CD14-positive monocyte (primary cell): Measurements from ENCODE around the gene RILP. TPM values are rescaled to one million over a fixed set of nuclear protein-coding genes. Genes with fewer than 3 reads are reported as not detected.
A peak's percentile ranks its signal among the peaks of the same experiment; 100 is the strongest.

Experiments
- DNase-seq, 3 donors: peaks; one replicate each; pipeline ENCODE4 v3.0.0-alpha.2; 2011 to 2022
- H2AFZ ChIP-seq: 2 replicates; pipeline ENCODE4 v1.6.0; 2012; ENCODE audit warnings: mild to moderate bottlenecking, low read depth, low read length, inconsistent platforms; ENCODE audit not compliant: insufficient read depth, poor library complexity, severe bottlenecking
- H3K27ac ChIP-seq, 2 donors: 1 replicate in 1 of 2; 2 replicates in 1 of 2; pipeline ENCODE4 v1.5.1; 2012 to 2013; ENCODE audit warnings: low read length in 2 of 2, control low read depth in 1 of 2, inconsistent platforms in 1 of 2, low read depth in 1 of 2, mild to moderate bottlenecking in 1 of 2
- H3K27me3 ChIP-seq, 2 donors: one replicate each; pipeline versions ENCODE4 v1.6.0 to v1.6.1; 2011 to 2013; ENCODE audit warnings: low read length in 2 of 2; ENCODE audit not compliant: control insufficient read depth in 2 of 2, insufficient read depth in 2 of 2
- H3K36me3 ChIP-seq, 2 donors: replicated peaks in 1 of 2; 1 replicate in 1 of 2; 2 replicates in 1 of 2; pipeline versions ENCODE4 v1.5.1 to v1.6.1; 2012 to 2013; ENCODE audit warnings: low read length in 2 of 2, control low read depth in 1 of 2, inconsistent platforms in 1 of 2, mild to moderate bottlenecking in 1 of 2; ENCODE audit not compliant: insufficient read depth in 2 of 2, control insufficient read depth in 1 of 2
- H3K4me1 ChIP-seq, 2 donors: 1 replicate in 1 of 2; 2 replicates in 1 of 2; pipeline versions ENCODE4 v1.5.1 to v1.6.1; 2012 to 2013; ENCODE audit warnings: low read length in 2 of 2, control low read depth in 1 of 2, inconsistent platforms in 1 of 2, mild to moderate bottlenecking in 1 of 2, moderate library complexity in 1 of 2; ENCODE audit not compliant: insufficient read depth in 2 of 2, control insufficient read depth in 1 of 2
- H3K4me2 ChIP-seq: replicated peaks from 2 replicates; pipeline ENCODE3; 2012; ENCODE audit warnings: low read length, moderate library complexity, mild to moderate bottlenecking; ENCODE audit not compliant: poor library complexity, severe bottlenecking; ENCODE audit errors: extremely low read depth
- H3K4me3 ChIP-seq, 3 experiments: fragments of 200-600 bp in 1 of 3; sonication (generic) in 1 of 3; replicated peaks in 1 of 3; 1 replicate in 2 of 3; 2 replicates in 1 of 3; pipeline ENCODE4 v1.5.1; 2011 to 2013; ENCODE audit warnings: low read length in 3 of 3, mild to moderate bottlenecking in 3 of 3, control low read depth in 2 of 3, low read depth in 2 of 3, inconsistent platforms in 1 of 3, moderate library complexity in 1 of 3
- H3K79me2 ChIP-seq: 2 replicates; pipeline ENCODE4 v1.6.0; 2012; ENCODE audit warnings: mild to moderate bottlenecking, control low read depth, inconsistent platforms, low read length, moderate library complexity; ENCODE audit not compliant: insufficient read depth
- H3K9ac ChIP-seq: 2 replicates; pipeline ENCODE4 v1.6.0; 2017; ENCODE audit warnings: low read length, mild to moderate bottlenecking; ENCODE audit not compliant: insufficient read depth, poor library complexity, severe bottlenecking
- H3K9me3 ChIP-seq, 2 donors: replicated peaks in 1 of 2; 1 replicate in 1 of 2; 2 replicates in 1 of 2; pipeline versions ENCODE4 v1.5.1 to v1.6.1; 2012 to 2013; ENCODE audit warnings: low read length in 2 of 2, control low read depth in 1 of 2; ENCODE audit not compliant: control insufficient read depth in 1 of 2, insufficient read depth in 1 of 2
- H4K20me1 ChIP-seq: 2 replicates; pipeline ENCODE4 v1.6.0; 2012; ENCODE audit warnings: mild to moderate bottlenecking, low read length, control low read depth, moderate library complexity; ENCODE audit not compliant: insufficient read depth
- H3K27ac Mint-ChIP-seq, 7 donors: one replicate each; pipeline ENCODE4 v1.8.0; 2020; ENCODE audit warnings: mild to moderate bottlenecking in 7 of 7, mixed read lengths in 7 of 7, moderate library complexity in 6 of 7, inconsistent platforms in 2 of 7
- H3K27me3 Mint-ChIP-seq, 3 donors: one replicate each; pipeline ENCODE4 v1.8.0; 2021 to 2022; ENCODE audit warnings: low read depth in 3 of 3, mild to moderate bottlenecking in 3 of 3, mixed read lengths in 3 of 3, moderate library complexity in 3 of 3, inconsistent platforms in 1 of 3
- H3K36me3 Mint-ChIP-seq, 2 donors: one replicate each; pipeline ENCODE4 v1.8.0; 2020; ENCODE audit warnings: mixed read lengths in 2 of 2, inconsistent platforms in 1 of 2, mild to moderate bottlenecking in 1 of 2
- H3K4me1 Mint-ChIP-seq: one replicate; pipeline ENCODE4 v1.8.0; 2020; ENCODE audit warnings: mild to moderate bottlenecking, mixed read lengths
- H3K4me3 Mint-ChIP-seq, 2 donors: one replicate each; pipeline ENCODE4 v1.8.0; 2020; ENCODE audit warnings: mild to moderate bottlenecking in 2 of 2, mixed read lengths in 2 of 2, moderate library complexity in 1 of 2
- H3K9me3 Mint-ChIP-seq, 7 donors: one replicate each; pipeline ENCODE4 v1.8.0; 2020 to 2022; ENCODE audit warnings: mixed read lengths in 7 of 7, mild to moderate bottlenecking in 6 of 7, moderate library complexity in 6 of 7, inconsistent platforms in 2 of 7
- CTCF ChIP-seq: fragments of 200-600 bp; IDR thresholded peaks from one replicate; pipeline ENCODE4 v1.8.0; 2022; ENCODE audit warnings: antibody characterized with exemption, mild to moderate bottlenecking
- WGBS: methylation state at CpG from one replicate; pipeline ENCODE4 v1.1.5; 2013; ENCODE audit warnings: missing lambda C conversion rate; ENCODE audit not compliant: insufficient coverage; 5-methylcytosine and 5-hydroxymethylcytosine counted together
- intact Hi-C, 2 donors: fragments of 100-400 bp; cut with micrococcal nuclease; formaldehyde crosslinking; loops; one replicate each; pipeline versions ENCODE4 v1.15.0 to v1.15.1; 2023
- polyA plus RNA-seq, 3 donors: library from polyadenylated mRNA; depleted of rRNA in 1 of 3; unstranded in 2 of 3; stranded (reverse) in 1 of 3; fragments of 300-500 nt in 2 of 3; fragments of >200 nt in 1 of 3; fragmentation: Illumina TruSeq in 2 of 3; gene quantifications; 1 replicate in 2 of 3; 2 replicates in 1 of 3; pipeline ENCODE4 v1.2.3, GENCODE V29; 2012 to 2021

RILP gene
- polyA plus RNA-seq, 3 donors = 23.8 to 49.5 (median 49.4) TPM

- peaks cover 17% of the 10 kb centered on the region for H3K4me1 Mint-ChIP-seq
- no peak overlapping the region for H3K4me3 Mint-ChIP-seq
- H3K27me3 Mint-ChIP-seq = peaks cover 0 to 1% (median 1%) of the 10 kb centered on the region in 3 donors
- Histone ChIP-seq H4K20me1 (peaks cover 32% of the 10 kb centered on the region), H2AFZ (peak overlapping the region; percentile 3), H3K27ac (no peak overlapping the region), H3K36me3 (peaks cover 18 to 24% of the 10 kb centered on the region in 2 donors), H3K4me3 (no peak overlapping the region), H3K79me2 (peaks cover 36% of the 10 kb centered on the region), H3K9ac (no peak overlapping the region), H3K4me2 (no peak overlapping the region), H3K9me3 (no peaks in the 10 kb centered on the region), H3K4me1 (peaks cover 15 to 18% of the 10 kb centered on the region in 2 donors), H3K27me3 (no peaks in the 10 kb centered on the region)
- peak overlapping the region in 1 of 7 donors; percentile 46 for H3K27ac Mint-ChIP-seq
- H3K36me3 Mint-ChIP-seq = peaks cover 19 to 25% of the 10 kb centered on the region in 2 donors
- H3K9me3 Mint-ChIP-seq = peaks cover 0 to 6% (median 0%) of the 10 kb centered on the region in 7 donors
- TF ChIP-seq CTCF = no peak
- WGBS = 100% methylated on average over 2 of the region's 7 CpGs
- DNase-seq = no peak
- intact Hi-C loops = no loop called here
These were observed 36.4 kb upstream of the RILP start for GRCh38 chr17:1686086-1686485.

GRCh38 chr17:1684378-1685189 lies 34.9 kb upstream of the RILP start, which contains the start of gene PRPF8:
Gene PRPF8, minus strand, starts transcription at chr17:1684867. Its CDS starts 296 bp downstream, at chr17:1684571.
- Mint-ChIP-seq H3K4me3 (peak within 1 kb of the TSS; percentile 95 to 96), H3K27ac (peak within 1 kb of the TSS; percentile 89 to 96 (median 94)), H3K9me3 (peaks cover 0 to 2% (median 0%) of the 10 kb centered on the region in 7 donors), H3K27me3 (peaks cover 0 to 1% (median 1%) of the 10 kb centered on the region in 3 donors), H3K36me3 (peaks cover 34 to 40% of the 10 kb centered on the region in 2 donors), H3K4me1 (peaks cover 17% of the 10 kb centered on the region)
- peaks cover 47% of the 10 kb centered on the region for H4K20me1 ChIP-seq
- peaks cover 50% of the 10 kb centered on the region for H3K79me2 ChIP-seq
- intact Hi-C loops = loop anchor here (2.0 to 5.0 kb wide), 2 partner anchors 32 to 33 kb away; no protein-coding TSS in a partner anchor
- peak within 1 kb of the TSS; percentile 79 to 89 for H3K27ac ChIP-seq
- WGBS = under 1% methylated on average over 70 of the region's 72 CpGs
- H3K4me3 ChIP-seq = peak within 1 kb of the TSS; percentile 64 to 99 (median 94)
- H3K27me3 ChIP-seq = no peaks in the 10 kb centered on the region
- peak within 1 kb of the TSS; percentile 93 for H3K9ac ChIP-seq
- H3K4me1 ChIP-seq = peaks cover 15 to 18% of the 10 kb centered on the region in 2 donors
- H3K36me3 ChIP-seq = peaks cover 33 to 39% of the 10 kb centered on the region in 2 donors
- no peak for TF ChIP-seq CTCF
- no peaks in the 10 kb centered on the region for H3K9me3 ChIP-seq
- H2AFZ ChIP-seq = peak within 1 kb of the TSS; percentile 88
- DNase-seq = peak; percentile 97 to 98 (median 97)
- peak within 1 kb of the TSS; percentile 95 for H3K4me2 ChIP-seq
